HS-5 (cell line): ENCODE measurements around the gene ATP8B3.

Experiments
- DNase-seq: peaks from one replicate; pipeline ENCODE4 v3.0.0-alpha.2; 2012; ENCODE audit warnings: low read depth

ATP8B3 gene

GRCh38 chr19:1791879-1792278 is 20.2 kb downstream of the ATP8B3 start:
- no peak for DNase-seq

- no peak for DNase-seq
Measured at GRCh38 chr19:1790054-1790792, 21.9 kb downstream of the ATP8B3 start.

GRCh38 chr19:1789261-1790041 is 22.6 kb downstream of the ATP8B3 start:
- no peak for DNase-seq

GRCh38 chr19:1787116-1787515 is 25.0 kb downstream of the ATP8B3 start:
- no peak for DNase-seq

- no peak for DNase-seq
Measured at GRCh38 chr19:1786668-1787067, 25.4 kb downstream of the ATP8B3 start.

- DNase-seq, result no peak
Measured at GRCh38 chr19:1785310-1785709, 26.8 kb downstream of the ATP8B3 start.

GRCh38 chr19:1783874-1784273 is 28.2 kb downstream of the ATP8B3 start:
- no peak for DNase-seq

- no peak for DNase-seq
Measured at GRCh38 chr19:1783354-1783753, 28.7 kb downstream of the ATP8B3 start.

GRCh38 chr19:1782521-1782920 is 29.6 kb downstream of the ATP8B3 start:
- DNase-seq, result no peak

- no peak for DNase-seq
Measured at GRCh38 chr19:1780272-1780958, 31.7 kb downstream of the ATP8B3 start.

- no peak for DNase-seq
Measured at GRCh38 chr19:1779574-1779973, 32.5 kb downstream of the ATP8B3 start.

- no peak for DNase-seq
Measured at GRCh38 chr19:1777149-1777548, 34.9 kb downstream of the ATP8B3 start.

- DNase-seq, result no peak
Measured at GRCh38 chr19:1776606-1777147, 35.4 kb downstream of the ATP8B3 start.

- no peak for DNase-seq
Measured at GRCh38 chr19:1775951-1776605, 36.0 kb downstream of the ATP8B3 start.

- no peak for DNase-seq
Measured at GRCh38 chr19:1774989-1775772, 36.9 kb downstream of the ATP8B3 start.

- peak; percentile 34 for DNase-seq
Measured at GRCh38 chr19:1773184-1773583, 38.9 kb downstream of the ATP8B3 start.

GRCh38 chr19:1770866-1771576 is 41.1 kb downstream of the ATP8B3 start:
- DNase-seq, result no peak

- DNase-seq, result no peak
Measured at GRCh38 chr19:1769645-1769985, 42.5 kb downstream of the ATP8B3 start.

- no peak for DNase-seq
Measured at GRCh38 chr19:1768918-1769644, 43.0 kb downstream of the ATP8B3 start.

- DNase-seq, result no peak
Measured at GRCh38 chr19:1768248-1768647, 43.8 kb downstream of the ATP8B3 start.
